MM.1S (cell line): ENCODE results near the gene ARSD.

Experiments
- CTCF ChIP-seq: fragments of 300-600 bp; sonication (generic); IDR thresholded peaks from 2 replicates; pipeline ENCODE4 v1.5.1; 2016; ENCODE audit warnings: antibody characterized with exemption, low read length, mixed read lengths
- EZH2 ChIP-seq: fragments of 300-600 bp; sonication (generic); optimal IDR thresholded peaks from 2 replicates; pipeline ENCODE3; 2017; ENCODE audit warnings: low read depth, mild to moderate bottlenecking, antibody characterized with exemption, low read length, mixed read lengths
- EZH2phosphoT487 ChIP-seq: fragments of 300-600 bp; sonication (generic); IDR thresholded peaks from 2 replicates; pipeline ENCODE4 v1.6.1; 2018; ENCODE audit warnings: antibody characterized with exemption, low read length

- TF ChIP-seq CTCF: no peak
- no peak for TF ChIP-seq EZH2
- TF ChIP-seq EZH2phosphoT487: no peak
Measured at GRCh38 chrX:2955838-2956237, 26.7 kb upstream of the ARSD start.
